Stimulated activated naive CD4-positive, alpha-beta T cell (primary cell): ENCODE results near the gene ILK.

ENCODE experiments used
- DNase-seq, 6 experiments: peaks; one replicate each; lab custom pipeline; 2025; lab: John Stamatoyannopoulos, UW

Gene ILK

DNA sequence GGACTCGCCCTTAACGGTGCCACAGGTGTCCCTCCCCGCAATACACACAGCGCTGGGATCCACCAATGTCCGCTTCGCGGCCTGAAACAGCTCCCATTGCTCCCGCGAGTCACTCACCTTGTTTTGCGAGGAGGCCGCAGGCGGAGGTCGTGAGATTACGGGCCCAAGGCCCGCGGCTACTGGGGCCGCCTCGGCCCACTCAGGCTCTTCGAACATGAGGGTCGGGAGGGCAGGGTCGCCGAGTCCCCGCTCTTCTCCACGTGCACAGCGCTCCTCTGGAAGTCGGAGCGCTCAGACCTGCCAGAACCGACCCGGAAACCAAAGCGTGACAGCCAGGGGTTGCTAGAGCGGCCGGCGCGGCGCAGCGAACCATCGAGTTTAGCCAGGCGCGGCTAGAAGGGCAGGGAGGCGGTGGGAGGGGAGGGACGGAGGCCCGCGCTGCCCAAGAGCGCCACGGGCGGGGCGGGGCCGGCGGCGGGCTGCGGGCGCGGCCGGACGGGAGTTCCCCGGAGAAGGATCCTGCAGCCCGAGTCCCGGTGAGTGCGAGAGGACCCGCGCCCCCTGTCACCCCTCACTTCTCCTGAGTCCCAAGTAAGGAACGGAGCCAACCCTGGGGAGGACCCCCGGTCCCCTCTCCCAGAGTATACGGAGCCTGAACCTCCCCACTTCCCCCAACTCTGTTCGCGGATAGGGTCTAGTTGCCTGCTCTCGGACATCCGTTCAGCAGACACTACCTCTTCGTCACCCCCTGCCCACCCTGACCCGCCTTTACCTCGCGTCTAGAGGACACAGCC, at the start of gene ILK, which contains the start of gene RRP8:
Gene ILK, plus strand, starts transcription at position 488 of the 794 bp plus-strand sequence. CDS start 498 bp downstream, outside the sequence.
Gene RRP8, minus strand, starts transcription at position 330 of the 794 bp plus-strand sequence. Its CDS starts 114 bp downstream, at position 216.
- peak; percentile 64 to 78 (median 68) for DNase-seq

DNA sequence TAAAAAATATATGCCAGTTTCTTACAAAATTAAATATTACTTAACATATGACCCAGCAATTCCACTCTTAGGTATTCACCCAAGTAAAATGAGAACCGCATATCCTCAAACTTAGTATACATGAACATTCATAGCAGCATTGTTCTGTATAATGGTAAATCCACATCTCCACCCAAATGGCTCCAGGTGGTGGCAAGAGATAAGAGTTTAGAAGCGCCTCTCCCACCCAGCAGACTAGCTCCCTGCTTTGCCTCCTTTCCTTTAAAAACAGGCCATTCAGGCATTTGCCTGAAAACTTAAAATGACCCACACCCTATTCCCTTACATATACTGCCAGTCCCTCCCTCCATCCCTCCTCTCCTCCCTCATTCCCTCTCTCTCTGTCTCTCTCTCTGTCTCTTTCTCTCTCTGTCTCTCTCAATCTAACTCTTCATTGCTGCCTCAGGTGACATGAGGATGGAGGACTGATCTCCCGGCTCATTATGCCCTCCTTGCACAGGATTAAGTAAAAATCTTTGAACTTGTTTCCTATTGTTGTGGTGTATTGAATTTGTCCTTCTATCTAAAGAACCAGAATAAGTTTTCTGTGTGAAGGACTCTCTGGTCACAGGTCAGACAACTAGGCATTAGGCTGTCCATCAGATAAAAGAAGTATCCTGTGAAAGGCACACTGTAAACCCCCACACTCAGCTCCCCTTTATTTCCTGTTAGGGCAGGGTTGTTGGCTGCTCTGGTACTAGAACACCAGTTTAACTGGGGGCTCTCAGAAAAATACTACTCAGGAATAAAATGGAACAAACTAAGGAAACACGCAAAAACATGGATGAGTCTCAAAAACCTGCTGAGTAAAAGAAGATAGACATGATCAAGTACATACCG, 48.5 kb upstream of the ILK start:
- DNase-seq: no peak

DNA sequence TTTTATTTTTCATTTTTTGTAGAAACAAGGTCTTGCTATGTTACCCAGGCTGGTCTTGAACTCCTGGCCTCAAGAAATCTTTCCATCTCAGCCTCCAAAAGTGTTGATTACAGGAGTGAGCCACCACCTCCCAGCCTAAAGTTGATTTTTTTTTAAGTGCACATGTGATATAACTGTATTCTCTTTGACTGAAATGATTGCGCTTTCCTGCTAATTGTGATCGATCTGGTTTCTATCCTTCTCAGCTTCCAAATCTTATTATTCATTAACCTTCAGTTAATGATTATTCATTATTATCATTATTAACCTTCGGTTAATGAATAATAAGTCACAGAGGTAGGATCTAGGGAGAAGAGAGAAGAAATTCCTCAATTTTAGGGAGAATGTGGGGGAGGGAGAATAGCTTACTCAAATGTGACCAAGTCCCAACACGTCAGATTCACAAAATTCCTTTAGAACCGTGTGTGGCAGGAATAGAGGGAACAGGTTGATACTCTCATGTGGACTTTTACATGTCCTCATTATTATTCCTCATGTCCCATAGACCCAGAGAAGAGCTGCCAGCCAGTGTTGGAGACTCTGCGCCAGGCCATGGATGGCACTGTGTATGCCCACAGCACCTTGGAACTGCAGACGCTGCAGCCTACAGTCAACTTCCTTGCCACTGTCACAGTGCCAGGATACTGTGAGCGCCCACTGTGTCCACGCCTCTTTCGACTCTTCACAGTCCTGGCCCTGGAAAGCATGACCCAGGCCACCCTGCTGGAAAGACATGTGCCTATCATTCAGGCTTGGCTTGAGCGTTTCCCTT, 47.2 kb upstream of the ILK start:
- no peak for DNase-seq

DNA sequence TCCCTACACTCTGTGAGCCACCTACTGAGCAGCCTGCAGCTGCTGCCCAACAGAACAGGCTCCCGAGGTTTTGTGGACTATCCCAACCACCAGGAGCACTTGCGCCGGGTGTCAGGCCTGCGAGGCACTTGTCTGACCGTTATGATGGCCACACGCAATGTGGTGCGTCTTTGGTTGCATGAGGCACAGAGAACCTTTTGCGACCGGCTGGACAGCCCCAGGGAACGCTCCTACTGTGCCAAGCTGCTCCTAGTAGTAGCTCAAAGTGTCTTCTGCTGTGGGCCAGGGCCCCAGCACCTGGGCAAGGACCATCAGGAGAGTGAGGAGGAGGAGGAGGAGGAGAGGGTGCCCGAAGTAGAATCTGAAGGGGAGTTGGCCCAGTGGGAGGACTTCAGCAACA, 46.5 kb upstream of the ILK start:
- no peak for DNase-seq

DNA sequence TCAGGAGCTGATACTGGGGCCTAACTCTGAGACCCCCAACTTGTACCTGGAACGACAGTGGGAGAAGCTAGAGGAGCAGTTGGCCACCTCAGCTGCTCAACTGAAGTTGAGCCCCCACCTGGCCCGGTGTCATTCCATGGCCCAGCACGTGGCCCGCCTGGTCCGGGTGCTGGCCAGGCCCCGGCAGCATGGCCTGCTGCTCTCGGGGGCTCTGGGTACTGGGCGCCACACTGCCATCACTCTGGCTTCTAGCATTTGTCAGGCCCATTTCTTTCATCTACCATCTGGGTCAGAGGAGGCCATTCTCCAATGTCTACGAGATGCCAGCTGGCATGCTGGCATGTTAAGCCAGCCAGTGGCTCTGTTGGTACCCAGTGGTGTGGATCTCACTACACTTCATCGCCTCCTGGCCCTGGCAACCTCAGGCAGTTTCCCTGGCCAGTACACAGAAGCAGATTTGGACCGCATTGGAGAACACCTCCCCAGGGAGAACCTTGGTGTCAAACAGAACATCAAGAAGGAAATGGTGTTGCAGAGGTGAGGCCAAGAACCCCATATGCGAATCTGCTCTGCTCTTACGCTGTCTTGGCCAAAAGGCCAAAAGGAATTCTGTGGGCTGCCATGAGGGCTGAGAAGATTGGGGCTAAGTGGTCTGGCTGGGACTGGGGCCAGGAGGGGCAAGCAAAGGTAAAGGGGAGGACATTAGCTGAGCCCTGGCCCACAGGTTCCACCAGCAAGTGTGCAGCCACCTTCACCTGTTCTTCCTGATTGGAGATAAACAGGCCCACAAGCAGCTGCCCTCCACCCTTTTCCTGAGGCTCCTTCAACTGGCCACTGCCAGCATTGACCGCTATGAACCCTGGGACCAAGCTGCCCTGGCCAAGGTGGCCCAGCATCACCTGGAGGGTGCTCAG, 45.6 kb upstream of the ILK start:
- no peak for DNase-seq

DNA sequence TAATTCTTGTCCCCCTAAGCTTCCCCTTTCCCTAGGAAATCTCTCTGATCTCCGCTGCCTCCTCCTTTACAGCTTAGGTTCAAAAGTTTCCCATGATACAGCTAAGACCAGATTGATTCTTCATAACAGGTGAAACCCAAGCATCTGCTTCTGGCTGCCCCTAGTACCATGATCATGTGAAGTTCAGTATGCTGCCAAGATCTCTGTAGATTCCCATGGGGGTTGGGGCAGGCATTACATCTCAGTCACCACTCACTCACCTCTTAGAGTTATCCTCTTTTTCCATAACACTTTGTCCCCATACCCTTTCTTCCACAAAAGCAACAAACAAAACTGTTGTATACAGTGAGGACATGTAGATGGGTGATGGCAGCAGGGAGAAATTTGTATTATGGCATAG, 44.2 kb upstream of the ILK start:
- no peak for DNase-seq

DNA sequence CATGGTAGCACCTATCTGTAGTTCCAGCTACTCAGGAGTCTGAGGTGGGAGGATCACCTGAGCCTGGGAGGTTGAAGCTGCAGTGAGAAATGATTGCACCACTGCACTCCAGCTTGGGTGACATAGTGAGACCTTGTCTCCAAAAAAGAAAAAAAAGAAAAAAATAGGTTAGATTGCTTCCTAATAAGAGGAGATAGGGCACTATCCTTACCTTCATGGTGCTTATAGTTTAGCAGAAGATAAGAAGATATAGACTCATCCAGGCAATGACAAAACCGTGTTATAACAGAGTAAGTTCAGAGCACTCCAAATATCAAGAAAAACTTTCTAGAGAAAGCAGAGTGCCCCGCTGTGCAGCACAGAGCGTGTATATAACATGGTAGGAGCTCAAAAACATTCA, 42.3 kb upstream of the ILK start:
- DNase-seq: no peak

DNA sequence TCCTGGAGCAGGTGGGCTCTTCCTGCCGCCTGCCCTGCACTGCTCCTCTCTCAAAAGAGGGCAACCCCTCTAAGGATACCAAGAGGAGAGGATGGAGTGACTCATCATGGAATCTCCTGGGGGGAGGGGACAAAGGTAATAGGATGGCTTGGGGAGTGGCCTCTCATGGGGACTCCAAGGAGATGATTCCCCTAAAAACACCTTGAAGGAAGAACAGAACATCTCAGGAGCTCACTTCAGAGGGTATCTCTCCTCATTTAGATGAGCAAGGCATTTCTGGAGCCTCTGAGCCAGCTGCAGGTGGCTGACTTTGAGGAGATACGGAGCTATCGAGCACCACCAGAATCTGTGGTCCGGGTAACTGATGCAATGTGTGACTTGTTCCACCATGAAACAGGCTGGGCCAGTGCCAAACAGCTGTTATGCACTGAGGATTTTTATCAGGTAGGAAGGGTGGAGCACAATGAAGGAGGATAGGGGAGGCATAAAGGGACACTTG, 40.4 kb upstream of the ILK start:
- no peak for DNase-seq

DNA sequence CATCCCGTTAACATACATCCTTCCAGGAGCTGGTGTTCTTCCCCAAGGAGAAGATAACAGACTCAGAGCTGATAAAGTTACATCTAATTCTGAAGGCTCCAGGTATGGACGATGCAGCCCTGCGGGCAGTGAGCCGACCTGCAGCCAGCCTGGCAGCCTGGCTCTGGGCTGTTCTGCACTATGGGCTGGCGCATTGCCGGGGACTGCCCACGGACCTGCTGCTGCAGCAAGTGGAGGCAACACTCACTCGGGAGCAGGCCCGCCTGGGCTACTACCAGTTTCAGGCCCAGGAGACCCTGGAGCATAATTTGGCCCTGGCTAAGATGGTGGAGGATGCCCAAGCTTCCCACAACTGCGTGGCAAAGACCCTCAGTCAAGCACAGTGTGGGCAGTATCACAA, 39.9 kb upstream of the ILK start:
- DNase-seq: no peak

DNA sequence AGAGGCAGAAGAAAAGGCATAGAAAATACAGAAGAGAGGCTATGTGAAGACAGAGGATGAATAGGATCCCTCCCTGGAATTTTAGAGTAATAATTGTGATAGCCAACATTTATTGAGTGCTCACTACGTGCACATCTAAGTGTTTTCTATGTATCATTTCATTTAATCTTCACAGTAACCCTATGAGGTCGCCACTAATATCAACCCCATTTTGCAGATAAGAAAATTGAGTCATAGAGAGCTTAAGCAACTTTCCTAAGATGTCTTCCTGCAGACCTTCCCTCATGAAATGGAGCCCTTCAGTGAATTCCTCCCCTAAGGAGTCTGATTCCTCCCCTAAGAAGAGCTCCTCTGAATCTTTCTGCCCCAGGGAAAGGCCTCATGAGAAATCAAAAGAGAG, 38.2 kb upstream of the ILK start:
- no peak for DNase-seq

DNA sequence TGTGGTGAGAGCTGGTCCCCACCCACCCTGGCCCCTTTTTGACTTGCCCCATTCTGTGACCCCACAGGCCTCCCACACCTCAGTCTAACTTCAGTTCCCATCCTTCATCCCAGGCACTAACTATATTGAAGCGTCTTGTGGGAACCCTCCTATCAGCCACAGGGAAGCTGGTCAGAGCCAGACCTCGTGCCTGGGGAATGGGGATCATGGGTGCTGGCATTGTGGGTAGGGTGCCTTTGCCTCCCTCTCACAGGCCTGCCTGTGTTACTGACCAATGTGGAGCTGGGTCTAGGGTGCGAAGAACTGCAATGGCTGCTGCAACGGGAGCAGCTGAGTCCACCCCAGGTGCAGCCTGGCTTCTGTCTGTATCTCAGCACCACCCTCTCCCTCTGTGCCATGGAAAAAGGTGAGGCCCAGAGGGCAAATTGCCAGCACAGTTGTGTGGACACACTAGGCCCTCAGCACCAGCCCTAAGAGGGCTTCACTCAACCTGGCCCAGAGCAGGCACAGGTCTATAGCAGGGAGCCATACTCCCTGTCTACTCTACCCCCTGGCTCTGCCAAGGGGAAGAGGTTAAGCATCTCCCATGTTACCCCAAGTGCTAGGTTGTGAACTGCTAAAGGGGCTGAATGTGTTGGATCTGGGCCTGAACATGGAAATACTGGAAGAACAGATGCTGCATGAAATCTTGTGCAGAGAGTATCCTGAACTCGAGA, 37.4 kb upstream of the ILK start:
- DNase-seq: no peak

DNA sequence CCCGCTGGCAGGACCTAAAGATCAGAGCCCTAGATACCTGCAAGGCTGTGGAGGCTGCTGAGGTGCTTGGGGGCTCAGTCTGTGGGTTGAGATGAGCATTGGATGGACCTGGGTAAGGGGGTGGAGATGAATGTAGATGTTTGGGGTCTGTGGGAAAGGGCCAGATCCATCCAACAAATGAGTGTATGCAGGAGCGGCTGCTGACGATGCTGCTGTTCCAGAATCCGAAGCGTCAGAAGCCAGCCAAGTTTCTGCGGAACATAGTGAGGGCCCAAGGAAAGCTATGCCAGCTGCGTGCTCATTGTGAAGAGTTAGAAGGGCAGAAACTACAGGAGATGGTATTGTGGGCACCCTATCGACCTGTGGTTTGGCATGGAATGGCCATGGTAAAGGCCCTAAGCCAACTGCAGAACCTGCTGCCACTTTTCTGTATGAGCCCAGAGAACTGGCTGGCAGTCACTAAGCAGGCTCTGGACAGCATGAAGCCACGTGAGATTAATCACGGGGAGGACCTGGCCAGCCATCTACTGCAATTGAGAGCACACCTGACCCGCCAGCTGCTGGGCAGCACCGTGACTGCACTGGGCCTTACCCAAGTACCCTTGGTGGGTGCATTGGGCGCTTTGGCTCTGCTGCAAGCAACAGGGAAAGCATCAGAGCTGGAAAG, 36.7 kb upstream of the ILK start:
- no peak for DNase-seq

DNA sequence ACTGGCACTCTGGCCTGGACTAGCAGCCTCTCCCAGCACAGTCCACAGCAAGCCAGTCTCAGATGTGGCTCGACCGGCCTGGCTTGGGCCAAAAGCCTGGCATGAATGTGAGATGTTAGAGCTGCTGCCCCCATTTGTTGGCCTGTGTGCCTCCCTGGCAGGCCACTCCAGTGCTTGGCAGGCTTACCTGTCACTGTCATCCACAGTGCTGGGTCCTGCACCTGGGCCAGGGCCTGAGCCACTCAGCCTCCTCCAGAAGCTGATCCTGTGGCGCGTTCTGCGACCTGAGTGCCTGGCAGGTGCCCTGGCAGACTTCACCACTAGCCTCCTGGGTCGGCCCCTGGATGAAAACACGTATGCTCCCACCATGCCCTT, 36.2 kb upstream of the ILK start:
- no peak for DNase-seq

DNA sequence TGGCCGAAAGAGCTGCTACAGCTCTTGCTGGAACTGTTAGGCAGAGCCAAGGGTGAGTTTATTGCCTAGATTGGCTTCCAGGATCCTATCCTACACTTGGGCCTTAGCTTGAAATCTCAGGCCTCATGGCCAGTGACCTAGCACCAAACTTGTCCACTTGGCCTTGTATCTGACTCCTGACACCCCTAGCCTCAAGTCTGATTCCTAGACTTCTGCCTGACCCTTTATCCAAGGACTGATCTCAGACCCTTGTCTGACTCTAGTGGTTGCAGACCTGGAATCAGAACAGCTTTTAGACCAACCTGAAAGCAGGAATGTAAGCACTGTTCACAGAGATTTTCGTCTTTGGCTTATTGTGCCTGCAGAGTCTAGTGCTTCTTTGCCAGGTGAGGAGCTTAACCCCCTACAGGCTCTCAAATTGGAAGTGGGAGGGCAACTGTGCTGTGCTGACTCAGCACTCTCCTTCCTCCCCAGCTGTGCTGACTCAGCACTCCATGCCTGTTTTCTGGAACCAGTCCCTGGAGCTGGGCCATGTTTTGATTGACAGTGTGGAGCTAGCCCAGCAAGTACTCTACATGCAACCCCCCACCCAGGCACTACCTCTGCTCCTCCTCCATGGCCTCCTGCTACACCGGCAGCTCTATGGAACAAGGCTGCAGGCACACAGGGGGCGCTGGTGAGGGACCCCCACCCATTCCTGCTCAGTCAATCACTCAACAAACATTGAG, 35.2 kb upstream of the ILK start:
- no peak for DNase-seq

DNA sequence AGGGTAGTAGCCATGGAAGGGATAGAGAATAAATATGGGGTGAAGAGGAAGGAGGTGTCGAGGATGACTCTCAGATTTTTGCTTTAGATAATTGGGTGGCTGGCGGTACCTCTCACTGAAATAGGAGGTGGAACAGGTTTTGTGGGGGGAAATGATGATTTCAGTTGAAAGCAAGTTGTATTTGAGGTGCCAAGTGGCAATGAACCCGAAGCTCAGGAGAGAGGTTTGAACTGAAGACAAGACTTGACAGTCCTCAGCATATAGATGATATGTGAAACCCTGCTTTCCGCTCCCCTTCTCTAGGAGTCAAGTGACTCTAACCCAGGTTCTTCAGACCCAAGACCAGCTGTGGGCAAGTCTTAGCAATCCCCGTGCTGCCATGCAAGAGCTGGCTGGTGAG, 33.9 kb upstream of the ILK start:
- DNase-seq: no peak

DNA sequence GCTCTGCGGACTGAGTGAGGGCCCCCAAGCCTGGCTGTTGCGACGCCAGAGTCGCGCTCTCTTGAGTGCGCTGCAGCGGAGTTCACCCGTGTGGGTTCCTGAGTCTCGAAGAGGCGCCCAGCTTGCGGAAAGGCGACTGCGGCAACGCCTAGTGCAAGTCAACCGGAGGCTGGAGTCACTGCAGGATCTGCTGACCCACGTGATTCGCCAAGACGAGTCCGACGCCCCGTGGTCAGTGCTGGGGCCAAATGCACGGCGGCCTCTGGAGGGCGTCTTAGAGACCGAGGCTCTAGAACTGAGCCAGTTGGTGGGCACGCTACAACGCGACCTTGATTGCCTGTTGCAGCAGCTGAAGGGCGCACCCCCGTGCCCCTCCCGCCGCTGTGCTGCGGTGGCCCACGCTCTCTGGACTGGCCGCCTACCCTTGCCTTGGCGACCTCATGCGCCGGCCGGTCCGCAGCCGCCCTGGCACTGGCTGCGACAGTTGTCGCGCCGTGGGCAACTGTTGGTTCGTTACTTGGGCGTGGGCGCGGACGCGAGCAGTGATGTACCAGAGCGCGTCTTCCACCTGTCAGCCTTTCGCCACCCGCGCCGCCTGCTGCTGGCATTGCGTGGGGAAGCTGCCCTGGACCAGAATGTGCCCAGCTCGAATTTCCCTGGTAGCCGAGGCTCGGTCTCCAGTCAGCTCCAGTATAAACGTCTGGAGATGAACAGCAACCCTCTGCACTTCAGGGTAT, 32.7 kb upstream of the ILK start:
- DNase-seq: no peak

DNA sequence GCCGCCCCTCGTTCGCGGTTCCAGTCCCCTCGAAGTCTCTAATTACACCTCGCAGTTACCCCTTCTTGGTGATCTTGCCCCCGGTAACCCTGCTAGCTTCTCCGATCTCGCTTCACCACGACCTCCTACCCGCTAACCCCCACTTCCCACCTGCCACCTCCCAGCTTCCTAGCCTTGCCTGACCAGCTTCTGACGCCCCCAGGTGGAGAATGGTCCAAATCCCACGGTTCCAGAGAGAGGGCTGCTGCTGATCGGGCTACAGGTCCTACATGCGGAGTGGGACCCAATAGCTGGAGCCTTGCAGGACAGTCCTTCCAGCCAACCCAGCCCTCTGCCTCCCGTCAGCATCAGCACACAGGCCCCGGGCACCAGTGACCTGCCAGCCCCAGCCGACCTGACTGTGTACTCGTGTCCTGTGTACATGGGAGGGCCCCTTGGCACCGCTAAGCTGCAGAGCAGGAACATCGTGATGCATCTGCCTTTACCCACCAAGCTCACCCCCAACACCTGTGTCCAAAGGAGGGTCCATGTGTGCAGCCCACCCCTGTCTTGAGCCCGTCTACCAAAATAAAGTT, 32.1 kb upstream of the ILK start:
- no peak for DNase-seq

DNA sequence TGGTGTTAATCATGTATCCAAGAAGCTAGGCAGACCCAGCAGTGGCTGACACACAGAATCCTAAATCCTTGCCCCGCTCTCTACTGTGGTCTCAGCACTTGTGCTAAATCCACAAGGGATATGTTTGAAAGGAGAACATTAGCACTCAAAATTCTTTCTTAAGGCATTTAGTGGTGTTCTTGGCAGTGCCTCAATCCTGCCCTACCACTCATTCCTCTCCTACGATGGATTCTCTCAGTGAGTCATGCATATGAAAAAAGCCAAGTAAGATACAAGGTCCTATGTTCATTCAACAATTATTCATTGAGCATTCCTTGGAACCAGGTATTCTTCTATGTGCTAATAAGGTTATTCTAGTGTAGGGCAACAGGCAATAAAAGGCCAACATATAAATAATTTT, 31.4 kb upstream of the ILK start:
- no peak for DNase-seq
